ENCODE results near the gene GBP4.

DNA sequence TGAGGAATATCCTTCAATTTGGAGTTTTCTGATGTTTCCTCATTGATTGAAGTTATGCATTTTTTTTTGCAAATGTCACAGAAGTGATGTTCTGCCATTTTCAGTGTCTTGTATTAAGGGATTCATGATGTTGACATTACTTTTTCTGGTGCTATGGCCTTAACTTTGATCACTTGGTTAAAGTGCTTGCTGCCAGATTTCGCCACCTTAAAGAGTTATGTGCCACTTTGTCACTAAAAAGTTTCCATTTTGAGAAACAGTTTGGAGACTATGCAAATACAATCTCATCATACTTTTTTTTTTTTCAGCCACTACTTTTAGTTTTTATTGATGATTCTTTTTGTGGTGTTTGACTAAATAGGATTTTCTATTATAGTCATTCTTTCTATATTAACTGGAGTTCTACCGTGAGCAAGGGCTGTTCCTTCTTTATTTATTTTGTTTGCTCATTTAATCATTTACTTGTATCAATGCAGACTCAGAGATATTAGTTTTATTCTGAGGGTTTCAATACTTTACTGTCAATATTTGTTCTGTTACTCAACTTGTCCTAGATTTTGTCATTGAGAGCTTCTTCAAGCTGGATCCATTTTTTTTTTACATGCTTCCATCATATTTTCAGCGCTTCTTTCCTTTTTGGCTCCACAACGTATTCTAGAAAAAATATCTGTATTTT is 26.1 kb downstream of the GBP4 start:
- TF ChIP-seq POLR2A (IDR thresholded peaks at IDR 0.05; ENCODE audit: low read depth, low read length) (no peak), PAX5 (IDR thresholded peaks at IDR 0.05; ENCODE audit: insufficient read depth, low read length, severe bottlenecking) (no peak), POLR2AphosphoS5 (IDR thresholded peaks at IDR 0.05; ENCODE audit: low read depth, low read length) (no peak)

All from GM12891 (cell line).